NB4 (cell line): ENCODE results near the gene EZR.

Source experiments
- DNase-seq: peaks from one replicate; pipeline ENCODE4 v3.0.0; 2010; ENCODE audit warnings: low read depth
- H3K4me3 ChIP-seq: one replicate; pipeline ENCODE4 v1.5.1; 2011; ENCODE audit warnings: mild to moderate bottlenecking, low read depth, low read length, moderate library complexity
- CTCF ChIP-seq: IDR thresholded peaks from one replicate; pipeline ENCODE4 v1.5.1; 2012; ENCODE audit warnings: low read depth, low read length
- MAX ChIP-seq: IDR thresholded peaks from 2 replicates; pipeline ENCODE4 v1.6.1; 2011; ENCODE audit warnings: low read depth, low read length
- MYC ChIP-seq: IDR thresholded peaks from 2 replicates; pipeline ENCODE4 v1.6.1; 2011; ENCODE audit warnings: low read depth, low read length
- POLR2A ChIP-seq: IDR thresholded peaks from 2 replicates; pipeline ENCODE4 v1.6.1; 2011; ENCODE audit warnings: mild to moderate bottlenecking; ENCODE audit not compliant: insufficient read length; ENCODE audit errors: extremely low read depth

Gene EZR

GRCh38 chr6:158819213-158819976 lies at the start of gene EZR:
Gene EZR, minus strand, starts transcription at chr6:158819368. Its CDS starts 1,275 bp downstream, at chr6:158818093.
- TF ChIP-seq CTCF (no peak), MAX (peak; percentile 70), POLR2A (peak; percentile 90), MYC (peak; percentile 35; the same call in 1 of the 2 replicates)
- H3K4me3 ChIP-seq: peak within 1 kb of the TSS; percentile 67
- peak; percentile 94 for DNase-seq

GRCh38 chr6:158868122-158868480 lies 48.9 kb upstream of the EZR start:
- no peak for DNase-seq
- TF ChIP-seq MYC (no peak), CTCF (no peak), POLR2A (no peak), MAX (no peak)
- no peak overlapping the region for H3K4me3 ChIP-seq

GRCh38 chr6:158867381-158868121 lies 48.4 kb upstream of the EZR start:
- H3K4me3 ChIP-seq: no peak overlapping the region
- TF ChIP-seq MAX (no peak), MYC (no peak)
- DNase-seq: no peak

- no peak for TF ChIP-seq MYC
- TF ChIP-seq POLR2A: no peak
- TF ChIP-seq MAX: no peak
- TF ChIP-seq CTCF: no peak
- no peak for DNase-seq
- no peak overlapping the region for H3K4me3 ChIP-seq
Measured at GRCh38 chr6:158865769-158866168, 46.6 kb upstream of the EZR start.

- TF ChIP-seq POLR2A: no peak
- TF ChIP-seq MYC: no peak
- no peak for TF ChIP-seq CTCF
- TF ChIP-seq MAX: no peak
- no peak for DNase-seq
- H3K4me3 ChIP-seq: no peak overlapping the region
Measured at GRCh38 chr6:158863646-158864045, 44.5 kb upstream of the EZR start.

GRCh38 chr6:158861686-158862381 lies 42.7 kb upstream of the EZR start:
- no peak overlapping the region for H3K4me3 ChIP-seq
- TF ChIP-seq CTCF: no peak
- TF ChIP-seq MAX: no peak
- TF ChIP-seq MYC: no peak
- TF ChIP-seq POLR2A: no peak
- DNase-seq: no peak
